H1 (cell line): Measurements from ENCODE around the gene ATP9B.

ENCODE experiments used
- CTCF ChIP-seq, 3 experiments: IDR thresholded peaks; 1 replicate in 2 of 3; 2 replicates in 1 of 3; pipeline versions ENCODE4 v1.5.1 to v1.6.1; 2011; ENCODE audit warnings: low read length in 3 of 3, mild to moderate bottlenecking in 3 of 3, inconsistent platforms in 2 of 3, low read depth in 1 of 3, moderate library complexity in 1 of 3; ENCODE audit not compliant: insufficient read depth in 1 of 3; ENCODE audit errors: control extremely low read depth in 1 of 3
- EP300 ChIP-seq, 2 experiments: IDR thresholded peaks; 1 replicate in 1 of 2; 2 replicates in 1 of 2; pipeline ENCODE4 v1.6.1; 2011 to 2012; ENCODE audit warnings: low read depth in 2 of 2, low read length in 2 of 2, mild to moderate bottlenecking in 2 of 2, borderline replicate concordance in 1 of 2, inconsistent platforms in 1 of 2, moderate library complexity in 1 of 2
- EZH2 ChIP-seq: fragments of 200-600 bp; sonication (generic); IDR thresholded peaks from 2 replicates; pipeline ENCODE4 v1.7.1; 2012; ENCODE audit warnings: low read depth, mild to moderate bottlenecking, moderate library complexity, low read length, inconsistent platforms; ENCODE audit not compliant: severe bottlenecking
- NRF1 ChIP-seq: IDR thresholded peaks from 2 replicates; pipeline ENCODE4 v1.6.1; 2011; ENCODE audit warnings: mild to moderate bottlenecking, low read depth, low read length, improper control_type of control experiment
- POLR2A ChIP-seq, 2 experiments: IDR thresholded peaks; 1 replicate in 1 of 2; 2 replicates in 1 of 2; pipeline ENCODE4 v1.6.1; 2011; ENCODE audit warnings: low read depth in 2 of 2, low read length in 2 of 2, mild to moderate bottlenecking in 2 of 2; ENCODE audit errors: control extremely low read depth in 1 of 2
- POLR2AphosphoS5 ChIP-seq: IDR thresholded peaks from 2 replicates; pipeline ENCODE4 v1.6.1; 2011; ENCODE audit warnings: low read depth, low read length
- RAD21 ChIP-seq, 2 experiments: IDR thresholded peaks in 1 of 2; conservative IDR thresholded peaks in 1 of 2; 2 replicates each; pipeline ENCODE4 v1.6.1; 2011; ENCODE audit warnings: low read depth in 2 of 2, low read length in 2 of 2, improper control_type of control experiment in 1 of 2, inconsistent platforms in 1 of 2, mild to moderate bottlenecking in 1 of 2, moderate library complexity in 1 of 2
- RFX5 ChIP-seq: IDR thresholded peaks from 2 replicates; pipeline ENCODE4 v1.6.1; 2011; ENCODE audit warnings: low read depth, low read length, improper control_type of control experiment, borderline replicate concordance
- SIN3A ChIP-seq, 2 experiments: IDR thresholded peaks in 1 of 2; conservative IDR thresholded peaks in 1 of 2; 2 replicates each; pipeline ENCODE4 v1.6.1; 2011 to 2012; ENCODE audit warnings: low read length in 2 of 2, improper control_type of control experiment in 1 of 2, low read depth in 1 of 2, mild to moderate bottlenecking in 1 of 2
- SRF ChIP-seq: IDR thresholded peaks from 2 replicates; pipeline ENCODE4 v1.6.1; 2011; ENCODE audit warnings: mild to moderate bottlenecking, low read depth, low read length, moderate library complexity
- SUZ12 ChIP-seq: fragments of 200-600 bp; sonication (generic); IDR thresholded peaks from 2 replicates; pipeline ENCODE4 v1.6.1; 2012; ENCODE audit warnings: mild to moderate bottlenecking, inconsistent platforms, low read length, moderate library complexity, mixed read lengths
- TAF1 ChIP-seq: IDR thresholded peaks from 2 replicates; pipeline ENCODE4 v1.6.1; 2011; ENCODE audit warnings: mild to moderate bottlenecking, low read depth, low read length
- YY1 ChIP-seq: IDR thresholded peaks from 2 replicates; pipeline ENCODE4 v1.6.1; 2011; ENCODE audit warnings: low read depth, mild to moderate bottlenecking, low read length
- ZNF274 ChIP-seq: IDR thresholded peaks from 2 replicates; pipeline ENCODE4 v1.7.0; 2012; ENCODE audit warnings: low read length, borderline replicate concordance; ENCODE audit errors: extremely low read depth

- TF ChIP-seq RAD21 (IDR thresholded peaks at IDR 0.05 in 1 of 2, conservative IDR thresholded peaks at IDR 0.05 in 1 of 2; ENCODE audit: low read depth in 2 of 2, low read length in 2 of 2) (no peak), ZNF274 (no peak), SUZ12 (no peak), CTCF (IDR thresholded peaks at IDR 0.05; ENCODE audit: control extremely low read depth in 1 of 3, insufficient read depth in 1 of 3, low read depth in 1 of 3, low read length in 3 of 3) (no peak), SIN3A (conservative IDR thresholded peaks at IDR 0.05 in 1 of 2, IDR thresholded peaks at IDR 0.05 in 1 of 2; ENCODE audit: low read depth in 1 of 2, low read length in 2 of 2) (no peak), POLR2AphosphoS5 (no peak), POLR2A (IDR thresholded peaks at IDR 0.05; ENCODE audit: control extremely low read depth in 1 of 2, low read depth in 2 of 2, low read length in 2 of 2) (no peak), SRF (no peak), EP300 (IDR thresholded peaks at IDR 0.05; ENCODE audit: borderline replicate concordance in 1 of 2, low read depth in 2 of 2, low read length in 2 of 2) (no peak), NRF1 (no peak), EZH2 (no peak), RFX5 (no peak), YY1 (no peak), TAF1 (no peak)
Observed at GRCh38 chr18:79426376-79427300, 357.4 kb downstream of the ATP9B start.
